NCI-H226 (cell line): ENCODE results near the gene PTBP3.
A peak's percentile ranks its signal among the peaks of the same experiment; 100 is the strongest.
"Not testable (repeated sequence)": the region's sequence is repeated elsewhere in the genome, so short reads cannot be mapped to it uniquely, and the experiment has no call there.

Source experiments
- DNase-seq: peaks from one replicate; pipeline ENCODE4 v3.0.0-alpha.2; 2015

PTBP3 gene, protein sequence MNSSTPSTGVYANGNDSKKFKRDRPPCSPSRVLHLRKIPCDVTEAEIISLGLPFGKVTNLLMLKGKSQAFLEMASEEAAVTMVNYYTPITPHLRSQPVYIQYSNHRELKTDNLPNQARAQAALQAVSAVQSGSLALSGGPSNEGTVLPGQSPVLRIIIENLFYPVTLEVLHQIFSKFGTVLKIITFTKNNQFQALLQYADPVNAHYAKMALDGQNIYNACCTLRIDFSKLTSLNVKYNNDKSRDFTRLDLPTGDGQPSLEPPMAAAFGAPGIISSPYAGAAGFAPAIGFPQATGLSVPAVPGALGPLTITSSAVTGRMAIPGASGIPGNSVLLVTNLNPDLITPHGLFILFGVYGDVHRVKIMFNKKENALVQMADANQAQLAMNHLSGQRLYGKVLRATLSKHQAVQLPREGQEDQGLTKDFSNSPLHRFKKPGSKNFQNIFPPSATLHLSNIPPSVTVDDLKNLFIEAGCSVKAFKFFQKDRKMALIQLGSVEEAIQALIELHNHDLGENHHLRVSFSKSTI

DNA sequence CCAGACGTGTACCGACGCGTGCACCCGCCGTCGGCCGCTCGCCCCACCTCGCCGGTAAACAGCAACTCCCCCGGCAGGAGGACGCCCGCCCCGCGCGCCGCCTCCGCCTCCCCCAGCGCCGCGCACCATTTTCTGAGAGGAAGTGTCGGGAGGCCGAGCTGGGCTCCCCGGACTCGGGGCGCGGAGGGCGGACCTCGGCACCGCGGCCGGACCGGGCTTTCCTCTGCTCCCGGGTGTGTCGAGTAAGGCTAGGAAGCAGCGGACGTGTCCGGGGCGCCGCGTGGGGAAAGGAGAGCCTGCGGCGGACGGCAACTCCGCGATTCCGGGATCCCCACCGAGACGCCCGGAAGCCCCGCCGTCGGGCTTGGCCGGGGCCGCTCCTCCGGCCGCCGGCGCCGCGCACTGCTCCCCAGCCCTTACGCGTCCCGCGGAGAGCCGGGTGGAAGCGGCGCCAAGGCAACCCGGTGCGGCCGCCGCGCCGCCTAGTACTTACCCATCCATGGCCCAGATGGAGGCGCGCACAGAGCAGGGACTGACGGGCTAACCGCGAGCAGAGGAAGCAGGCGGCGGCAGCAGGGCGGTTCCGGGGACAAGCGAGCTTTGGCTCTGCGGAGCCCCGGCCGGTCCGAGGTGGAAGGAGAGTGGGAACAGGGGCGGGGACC lies at the start of gene PTBP3:
Gene PTBP3 (minus strand): TSS at position 643 of the 662 bp plus-strand sequence. CDS start 35,754 bp downstream, outside the sequence.
- peak; percentile 64 for DNase-seq

DNA sequence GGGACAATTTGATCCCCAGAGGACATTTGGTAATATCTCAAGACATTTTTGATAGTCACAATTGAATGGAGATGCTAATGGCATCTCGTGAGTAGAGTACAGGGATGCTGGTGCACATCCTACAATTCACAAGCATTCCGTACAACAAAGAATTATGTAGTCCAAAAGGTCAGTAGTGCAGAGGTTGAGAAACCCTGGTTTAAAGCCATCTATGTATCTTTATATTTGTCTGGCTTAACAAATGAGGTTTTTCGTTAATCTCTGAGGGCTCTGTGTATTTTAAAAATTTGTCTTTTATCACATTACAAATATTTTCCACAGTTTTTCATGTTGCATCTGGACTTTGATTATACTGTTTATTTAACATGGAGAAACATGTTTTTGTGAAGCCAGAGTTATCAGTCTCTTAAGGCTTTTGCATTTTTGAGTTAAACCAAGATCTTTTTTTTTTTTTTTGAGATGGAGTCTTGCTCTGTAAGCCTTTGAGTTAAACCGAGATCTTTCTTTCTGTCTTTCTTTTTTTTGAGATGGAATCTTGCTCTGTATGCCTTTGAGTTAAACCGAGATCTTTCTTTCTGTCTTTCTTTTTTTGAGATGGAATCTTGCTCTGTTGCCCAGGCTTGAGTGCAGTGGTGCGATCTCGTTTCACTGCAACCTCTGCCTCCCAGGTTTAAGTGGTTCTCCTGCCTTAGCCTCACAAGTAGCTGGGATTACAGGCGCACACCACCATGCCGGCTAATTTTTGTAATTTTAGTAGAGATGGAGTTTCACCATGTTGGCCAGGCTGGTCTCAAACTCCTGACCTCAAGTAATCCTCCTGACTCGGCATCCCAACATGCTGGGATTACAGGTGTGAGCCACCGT lies 49.3 kb upstream of the PTBP3 start:
- DNase-seq, result no peak

DNA sequence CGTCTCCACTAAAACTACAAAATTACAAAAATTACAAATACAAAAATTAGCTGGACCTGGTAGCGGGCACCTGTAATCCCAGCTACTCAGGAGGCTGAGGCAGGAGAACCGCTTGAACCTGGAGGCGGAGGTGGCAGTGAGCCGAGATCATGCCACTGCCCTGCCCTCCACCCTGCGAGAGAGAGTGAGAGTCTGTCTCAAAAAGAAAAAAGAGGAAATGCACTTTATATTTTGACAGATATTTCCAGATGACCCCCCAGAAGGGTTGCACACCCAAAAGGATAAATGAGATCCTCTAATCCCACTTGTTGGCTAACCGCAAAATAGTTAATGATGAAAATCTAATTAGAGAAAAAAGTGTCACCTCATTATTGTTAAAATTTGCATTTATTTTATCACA lies 48.6 kb upstream of the PTBP3 start:
- DNase-seq, result no peak

DNA sequence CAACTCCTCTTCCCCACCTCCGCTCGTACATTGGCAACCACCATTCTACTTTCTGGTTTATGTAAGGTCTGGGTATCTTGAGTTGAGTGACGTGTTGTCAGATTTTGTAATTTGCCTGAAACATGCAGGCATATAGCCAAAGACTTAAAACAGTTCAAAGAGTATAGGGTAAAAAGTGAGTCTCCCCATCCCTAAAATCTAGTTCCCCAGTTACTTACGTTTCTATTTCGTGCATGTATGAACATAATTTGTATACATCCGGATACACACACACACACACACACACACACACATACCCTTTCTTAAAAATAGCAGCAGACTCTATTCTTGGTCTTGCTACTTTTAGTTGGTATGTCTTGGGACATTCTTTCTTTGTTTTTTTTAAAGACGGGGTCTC lies 47.4 kb upstream of the PTBP3 start:
- DNase-seq, result no peak

DNA sequence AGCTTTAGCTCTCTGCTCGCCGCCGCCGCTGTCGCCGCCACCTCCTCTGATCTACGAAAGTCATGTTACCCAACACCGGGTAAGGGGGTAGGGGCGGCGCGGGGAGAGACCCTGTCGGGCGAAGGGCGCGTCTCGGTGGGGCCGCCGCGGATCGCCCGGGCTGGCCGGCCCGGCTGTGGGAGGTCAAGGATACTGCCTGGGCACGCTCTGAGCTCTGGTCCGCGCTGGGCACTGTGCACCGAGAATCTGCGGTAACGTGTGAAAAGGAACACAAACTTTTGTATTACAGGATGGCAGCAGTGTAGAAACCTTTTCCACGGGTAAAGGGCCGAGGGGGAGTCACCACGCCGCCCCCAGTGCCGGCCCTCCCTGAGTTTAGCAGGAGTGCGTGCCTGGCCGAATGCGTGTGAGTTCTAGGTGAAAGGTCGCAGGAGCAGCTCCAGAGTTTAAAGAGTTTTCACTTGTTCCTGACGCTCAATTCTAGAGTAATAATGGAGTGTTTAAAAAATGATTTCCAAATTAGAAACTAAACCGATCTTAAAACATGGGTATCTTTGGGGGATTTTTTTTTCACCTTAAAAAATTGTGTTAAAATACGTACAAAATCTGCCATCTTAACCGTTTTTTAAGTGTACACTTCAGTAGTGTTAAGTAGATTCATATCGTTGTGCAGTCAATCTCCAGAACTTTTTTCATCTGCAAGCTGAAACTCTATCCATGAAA lies 46.8 kb upstream of the PTBP3 start, which contains the start of gene HSDL2:
Gene HSDL2 (plus strand): TSS at position 7 of the 723 bp plus-strand sequence. CDS start 56 bp downstream, at position 63.
- DNase-seq, result peak; percentile 7

DNA sequence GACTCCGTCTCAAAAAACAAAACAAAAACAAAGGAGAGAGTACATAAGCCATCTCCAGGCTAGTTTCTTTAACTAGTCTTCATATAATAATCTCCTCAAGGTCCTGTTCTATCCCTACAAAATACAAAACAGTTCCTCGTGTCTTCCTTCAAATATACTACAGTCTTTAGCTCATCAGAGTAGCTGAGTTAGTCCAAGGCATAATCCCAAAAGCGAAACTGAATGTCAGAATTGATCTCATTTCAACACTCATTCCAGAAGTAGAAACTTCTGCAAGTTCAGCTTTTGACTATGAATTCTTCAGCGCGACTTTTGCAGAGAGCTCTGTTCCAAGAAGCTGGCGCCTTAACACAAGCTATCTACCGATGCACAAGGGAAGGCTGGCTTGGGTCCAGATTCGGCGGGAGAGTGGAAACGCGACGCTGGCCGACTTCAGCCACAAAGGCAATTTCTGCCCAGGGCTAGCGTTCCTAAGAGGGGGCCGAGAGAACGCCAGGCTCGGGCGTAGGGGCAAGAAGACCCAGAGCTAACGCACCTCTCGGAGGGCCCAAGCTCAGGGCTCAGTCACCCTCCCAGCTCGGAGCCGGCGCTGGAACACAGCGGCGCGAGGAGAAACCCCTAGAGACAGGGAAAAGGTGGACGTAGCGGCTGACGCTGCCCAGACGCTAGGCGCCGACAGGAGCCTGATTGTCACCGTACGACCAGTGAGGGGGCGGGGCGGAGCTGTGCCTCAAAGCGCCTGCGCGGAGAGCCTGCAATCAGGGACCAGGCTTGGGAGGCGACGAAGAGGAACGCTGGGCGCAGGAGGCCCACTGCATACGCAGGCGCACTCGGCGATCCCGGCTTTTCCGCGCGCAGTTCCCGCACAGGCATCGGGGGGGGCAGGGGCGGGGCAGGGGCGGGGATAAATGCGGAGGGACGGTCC lies 46.0 kb upstream of the PTBP3 start:
- DNase-seq, result peak; percentile 92

DNA sequence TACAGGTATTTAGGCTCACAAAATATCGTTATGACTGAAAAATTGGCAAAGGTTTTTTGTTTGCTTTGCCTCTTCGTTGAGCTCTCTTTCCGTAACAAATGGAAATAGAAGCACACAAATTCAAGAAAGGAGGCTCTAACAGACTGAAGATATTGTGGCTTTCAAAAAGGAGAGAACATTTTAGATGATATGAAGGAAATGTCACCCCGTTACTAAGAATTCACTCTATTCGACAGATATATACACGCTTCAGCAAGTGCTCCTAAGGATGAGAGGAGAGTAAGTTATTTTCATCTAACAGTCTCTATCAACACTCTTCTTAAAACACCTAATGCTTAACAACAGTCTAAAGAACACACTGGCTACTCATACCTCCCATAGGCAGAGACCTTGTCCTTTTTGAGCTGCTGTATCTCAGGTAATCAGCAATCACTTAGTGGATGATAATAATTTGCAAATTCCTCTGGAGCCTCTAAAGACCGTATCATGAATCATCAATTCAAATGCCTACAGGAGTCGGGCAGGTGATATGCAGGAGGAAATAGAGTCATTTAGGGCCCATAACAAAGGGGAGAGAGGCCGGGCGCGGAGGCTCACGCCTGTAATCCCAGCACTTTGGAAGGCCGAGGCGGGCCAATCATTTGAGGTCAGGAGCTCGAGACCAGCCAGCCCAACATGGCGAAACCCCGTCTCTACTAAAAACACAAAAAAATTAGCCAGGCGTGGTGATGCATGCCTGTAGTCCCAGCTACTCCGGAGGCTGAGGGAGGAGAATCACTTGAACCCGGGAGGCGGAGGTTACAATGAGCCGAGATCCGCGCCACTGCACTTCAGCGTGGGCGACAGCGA lies 45.1 kb upstream of the PTBP3 start:
- no peak for DNase-seq

DNA sequence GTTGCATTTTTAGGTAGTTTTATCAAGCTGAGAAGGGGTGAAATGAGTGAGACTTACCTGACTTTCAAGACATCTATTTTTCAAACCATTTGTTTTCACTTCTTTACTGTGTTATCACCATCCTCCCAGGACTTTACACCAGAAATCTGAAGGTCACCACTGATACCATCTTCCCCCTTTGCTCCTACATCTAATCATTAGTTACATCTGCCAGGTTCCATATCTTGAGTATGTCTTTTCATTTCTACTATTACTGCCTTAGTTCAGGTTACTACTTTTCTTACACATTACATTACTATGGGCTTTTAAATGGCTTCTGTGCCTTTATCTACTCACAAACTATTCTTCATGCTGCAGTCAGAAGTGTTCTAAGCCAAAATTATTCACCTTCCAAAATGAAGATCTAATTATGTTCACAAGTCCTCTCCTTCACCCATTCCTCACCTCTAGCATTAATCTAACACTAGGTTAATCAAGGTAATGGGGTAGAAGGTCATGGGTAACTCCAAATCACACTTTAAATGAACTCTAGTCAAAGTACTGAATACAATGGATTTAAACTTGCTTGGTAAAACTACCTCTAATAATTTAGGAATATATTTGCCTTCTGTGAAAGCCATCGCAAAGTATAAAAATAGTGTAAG lies 44.4 kb upstream of the PTBP3 start:
- no peak for DNase-seq

DNA sequence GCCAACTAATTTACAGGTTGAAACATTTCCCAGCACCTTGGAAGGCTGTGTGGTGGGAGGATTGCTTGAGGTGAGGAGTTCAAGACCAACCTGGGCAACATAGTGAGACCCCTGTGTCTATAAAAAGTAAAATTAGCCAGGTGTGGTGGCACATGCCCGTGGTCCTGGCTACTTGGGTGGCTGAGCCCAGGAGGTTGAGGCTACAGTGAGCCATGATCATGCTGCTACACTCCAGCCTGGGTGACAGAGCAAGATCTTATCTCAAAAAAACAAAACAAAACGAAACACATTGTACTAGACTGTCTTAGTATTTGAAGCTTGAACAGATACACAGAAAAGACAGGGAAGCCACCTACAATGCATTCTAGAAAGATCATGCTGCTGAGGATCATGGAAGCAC lies 43.7 kb upstream of the PTBP3 start:
- DNase-seq, result no peak

DNA sequence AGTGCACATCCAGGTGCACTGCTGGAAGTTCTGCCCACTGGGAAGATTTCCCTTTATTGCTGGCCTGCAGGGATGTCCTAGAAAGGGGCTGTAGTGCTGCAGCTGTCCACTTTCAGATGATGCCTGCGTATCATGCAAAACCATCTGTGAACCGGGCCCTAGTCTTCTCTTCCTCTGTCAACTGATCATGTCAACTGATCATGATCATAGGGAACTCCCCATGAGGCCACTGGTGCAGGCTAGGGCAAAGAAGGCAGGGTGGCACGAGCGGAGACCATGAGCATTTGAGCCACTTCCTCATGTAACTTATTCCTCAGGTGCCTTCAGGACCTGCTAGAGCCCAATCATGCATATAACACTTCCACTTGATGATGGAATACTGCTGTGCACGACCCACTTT lies 41.9 kb upstream of the PTBP3 start:
- DNase-seq, result no peak

DNA sequence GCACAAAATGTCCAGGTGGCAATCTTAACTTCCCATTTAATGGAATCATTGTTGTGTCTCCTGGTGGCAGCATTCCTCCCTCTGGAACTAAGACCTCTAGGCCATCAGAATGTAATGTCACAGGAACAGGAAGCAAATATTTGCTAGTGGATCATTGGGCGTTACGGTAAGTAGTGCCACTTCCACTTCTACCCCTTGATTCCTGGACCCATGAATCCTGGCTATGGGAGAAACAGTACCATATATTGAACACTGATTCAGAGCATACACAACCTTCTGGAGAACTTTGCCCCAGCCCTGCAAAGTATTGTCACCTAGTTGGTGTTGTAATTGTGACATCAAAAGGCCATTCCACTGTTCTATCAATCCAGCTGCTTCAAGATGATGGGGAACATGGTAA lies 40.8 kb upstream of the PTBP3 start:
- not testable (repeated sequence) for DNase-seq

DNA sequence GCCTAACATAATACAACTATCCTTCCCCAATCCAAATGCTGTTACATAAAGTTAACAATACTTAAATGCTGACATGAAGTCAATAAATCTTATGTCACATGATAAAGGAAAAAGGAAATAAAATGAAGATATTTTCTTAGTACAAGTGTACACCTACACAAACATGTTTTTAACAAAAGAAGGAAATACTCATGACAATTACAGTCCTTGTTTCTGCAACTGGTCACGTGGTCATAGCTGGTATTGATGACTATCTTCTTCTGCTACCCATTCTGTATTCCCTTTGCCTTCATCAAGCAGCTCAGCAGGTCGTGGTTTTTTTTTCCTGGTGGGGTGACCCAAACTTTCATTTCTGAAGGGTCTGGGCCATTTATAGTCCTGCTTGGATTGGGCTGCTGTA lies 40.2 kb upstream of the PTBP3 start:
- not testable (repeated sequence) for DNase-seq

DNA sequence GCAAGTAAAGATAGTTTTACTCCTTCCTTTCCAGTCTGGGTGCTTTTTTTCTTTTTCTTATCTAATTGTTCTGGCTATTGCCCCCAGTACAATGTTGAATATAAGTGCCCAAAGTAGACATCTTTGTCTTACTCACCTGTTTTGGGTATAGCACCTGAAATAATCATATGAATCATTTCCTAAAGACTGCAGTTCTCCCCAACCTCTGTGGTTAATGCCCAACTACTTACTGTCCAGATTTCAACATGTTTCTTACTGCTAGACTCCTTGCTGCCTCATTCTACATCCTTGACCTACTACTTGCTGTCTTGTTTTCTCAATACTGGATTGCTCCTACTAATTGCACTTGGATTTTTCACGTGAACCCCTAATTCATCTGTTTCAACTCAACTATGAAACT lies 37.6 kb upstream of the PTBP3 start:
- DNase-seq, result no peak

DNA sequence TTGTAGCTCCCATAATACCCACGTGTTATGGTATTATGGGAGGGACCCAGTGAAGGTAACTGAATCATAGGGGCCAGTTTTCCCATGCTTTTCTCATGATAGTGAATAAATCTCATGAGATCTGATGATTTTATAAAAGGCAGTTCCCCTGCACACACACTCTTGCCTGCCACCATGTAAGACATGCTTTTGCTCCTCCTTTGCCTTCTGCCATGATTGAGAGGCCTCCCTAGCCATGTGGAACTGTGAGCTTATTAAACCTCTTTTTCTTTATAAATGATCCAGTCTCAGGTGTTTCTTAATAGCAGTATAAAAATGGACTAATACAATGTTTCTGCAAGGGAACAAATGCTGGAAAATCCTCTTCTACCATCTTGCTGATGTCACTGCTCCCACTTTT lies 36.4 kb upstream of the PTBP3 start:
- DNase-seq, result no peak

DNA sequence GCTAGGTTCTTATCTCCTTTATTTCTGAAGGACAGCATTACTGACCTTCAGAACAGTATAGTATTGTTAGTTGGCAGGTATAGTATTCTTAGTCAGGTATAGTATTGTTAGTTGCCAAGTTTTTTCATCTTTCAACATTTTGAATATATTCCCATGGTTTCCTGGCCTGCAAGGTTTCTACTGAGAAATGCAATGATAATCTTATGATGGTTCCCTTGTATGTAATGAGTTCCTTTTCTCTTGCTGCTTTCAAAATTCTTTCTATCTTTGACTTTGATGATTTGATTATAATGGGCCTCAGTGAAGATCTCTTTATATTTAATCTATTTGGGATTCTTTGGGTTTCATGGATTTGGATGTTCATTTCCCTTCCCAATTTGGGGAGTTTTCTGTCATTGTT lies 34.0 kb upstream of the PTBP3 start:
- DNase-seq, result no peak

DNA sequence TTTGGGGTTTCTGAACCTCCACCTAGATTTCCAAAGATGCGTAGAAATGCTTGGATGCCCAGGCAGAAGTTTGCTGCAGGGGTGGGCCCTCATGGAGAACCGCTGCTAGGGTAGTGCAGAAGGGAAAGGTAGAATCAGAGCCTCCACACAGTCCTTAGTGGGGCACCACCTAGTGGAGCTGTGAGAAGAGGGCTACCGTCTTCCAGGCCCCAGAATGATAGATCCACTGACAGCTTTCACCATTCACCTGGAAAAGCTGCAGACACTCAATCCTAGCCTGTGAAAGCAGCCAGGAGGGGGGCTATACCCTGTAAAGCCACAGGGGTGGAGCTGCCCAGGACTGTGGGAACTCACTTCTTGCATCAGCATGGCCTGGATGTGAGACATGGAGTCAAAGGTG lies 33.2 kb upstream of the PTBP3 start:
- DNase-seq, result no peak

DNA sequence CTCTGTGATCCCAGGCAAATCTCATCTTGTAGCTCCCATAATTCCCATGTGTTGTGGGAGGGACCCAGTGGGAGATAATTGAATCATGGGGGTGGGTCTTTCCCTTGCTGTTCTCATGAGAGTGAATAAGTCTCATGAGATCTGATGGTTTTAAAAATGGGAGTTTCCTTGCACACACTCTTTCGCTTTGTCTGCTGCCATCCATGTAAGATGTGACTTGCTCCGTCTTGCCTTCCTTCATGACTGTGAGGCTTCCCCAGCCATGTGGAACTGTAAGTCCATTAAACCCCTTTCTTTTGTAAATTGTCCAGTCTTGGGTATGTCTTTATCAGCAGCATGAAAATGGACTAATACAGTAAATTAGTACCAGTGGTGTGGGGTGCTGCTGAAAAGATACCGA lies 31.8 kb upstream of the PTBP3 start:
- not testable (repeated sequence) for DNase-seq

DNA sequence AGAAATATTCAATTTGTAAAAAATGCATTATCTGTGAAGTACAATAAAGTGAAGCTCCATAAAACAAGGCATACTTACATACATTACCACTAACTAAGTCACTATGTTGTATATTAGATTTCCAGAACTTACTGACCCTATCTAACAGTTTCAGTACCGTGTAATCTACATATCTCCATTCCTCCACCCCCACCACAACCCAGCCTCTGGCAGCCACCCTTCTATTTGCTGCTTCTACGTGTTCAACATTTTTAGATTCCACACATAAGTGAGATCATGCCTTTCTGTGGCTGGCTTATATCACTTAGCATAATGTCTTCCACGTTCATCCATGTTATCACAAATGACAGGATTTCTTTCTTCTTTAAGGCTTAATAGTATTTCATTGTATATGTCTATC lies 31.3 kb upstream of the PTBP3 start:
- no peak for DNase-seq

DNA sequence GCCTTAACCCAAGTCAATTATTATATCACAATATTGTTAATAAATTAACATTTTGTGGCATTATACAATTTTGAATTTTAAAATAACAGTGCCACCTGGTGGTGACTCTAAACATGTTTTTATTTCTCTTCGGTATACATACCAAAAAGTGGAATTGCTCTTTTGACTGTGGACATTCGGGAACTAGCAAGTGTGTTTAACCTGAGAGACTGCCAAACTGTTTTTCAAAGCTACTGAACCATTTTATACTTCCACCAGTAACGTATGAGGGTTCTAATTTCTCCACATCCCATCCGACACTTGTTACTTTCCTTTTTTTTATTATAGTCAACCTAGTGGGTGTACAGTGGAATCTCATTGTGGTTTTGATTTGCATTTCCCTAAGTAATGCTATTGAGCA lies 28.2 kb upstream of the PTBP3 start:
- DNase-seq, result no peak
